ENCODE measurements around the gene GOLGA8B.
"Not testable (repeated sequence)": the region's sequence is repeated elsewhere in the genome, so short reads cannot be mapped to it uniquely, and the experiment has no call there.

The GOLGA8B gene

DNA sequence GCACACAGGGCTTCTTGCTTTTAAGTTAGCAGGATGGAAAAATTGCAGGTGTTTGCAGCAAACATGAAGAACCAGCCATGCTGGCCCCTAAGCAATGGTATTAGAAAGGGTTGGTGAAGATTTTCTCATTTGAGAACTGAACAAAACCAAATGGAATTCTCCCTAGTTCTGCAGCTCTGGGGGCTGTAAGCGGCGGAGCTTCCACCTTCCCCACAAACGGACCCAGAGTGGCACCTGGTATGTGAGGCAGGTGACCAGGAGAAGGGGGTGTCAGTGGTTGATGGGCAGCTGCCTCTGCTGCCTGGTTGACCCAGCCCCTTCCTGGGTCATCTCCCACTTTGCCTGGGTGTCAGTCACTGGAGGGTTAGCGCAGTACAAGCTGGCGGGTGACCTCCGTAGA is 22.6 kb downstream of the GOLGA8B start:
- not testable (repeated sequence) for DNase-seq (ENCODE audit: low spot score)

- DNase-seq (ENCODE audit: low spot score): not testable (repeated sequence)
These were observed 23.7 kb downstream of the GOLGA8B start for GRCh38 chr15:34559764-34560163.

- not testable (repeated sequence) for DNase-seq (ENCODE audit: low spot score)
These were observed 28.3 kb downstream of the GOLGA8B start for GRCh38 chr15:34555162-34555561.

DNA sequence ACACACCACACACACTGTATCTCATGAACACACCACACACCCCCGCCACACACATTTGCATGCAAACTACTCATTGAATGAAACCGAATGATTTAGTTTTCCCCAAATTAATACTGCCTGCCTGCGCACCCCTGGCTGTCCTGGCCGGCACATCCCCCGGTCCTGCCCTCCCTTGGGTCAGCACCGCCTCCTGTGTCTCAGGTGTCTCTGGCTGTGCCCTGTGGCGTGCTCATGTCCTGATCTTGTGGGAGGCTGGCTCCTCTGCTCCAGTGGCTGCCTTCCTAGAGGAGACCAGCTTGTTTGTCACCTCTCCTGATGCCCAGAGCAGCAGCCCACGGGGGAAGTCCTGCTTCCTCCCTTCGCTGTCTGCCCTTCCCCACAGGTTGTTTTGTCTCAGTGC is 28.7 kb downstream of the GOLGA8B start:
- DNase-seq (ENCODE audit: low spot score): not testable (repeated sequence)

GRCh38 chr15:34554126-34554525 is 29.3 kb downstream of the GOLGA8B start:
- DNase-seq (ENCODE audit: low spot score): not testable (repeated sequence)

- DNase-seq (ENCODE audit: low spot score): not testable (repeated sequence)
These were observed 33.3 kb downstream of the GOLGA8B start for GRCh38 chr15:34550129-34550528.

GRCh38 chr15:34549381-34549809 is 34.1 kb downstream of the GOLGA8B start:
- DNase-seq (ENCODE audit: low spot score): not testable (repeated sequence)

GRCh38 chr15:34543860-34544649 is 39.4 kb downstream of the GOLGA8B start:
- not testable (repeated sequence) for DNase-seq (ENCODE audit: low spot score)

- DNase-seq (ENCODE audit: low spot score): not testable (repeated sequence)
These were observed 47.6 kb downstream of the GOLGA8B start for GRCh38 chr15:34535857-34536256.
